ENCODE measurements around the gene TAPT1.

DNA sequence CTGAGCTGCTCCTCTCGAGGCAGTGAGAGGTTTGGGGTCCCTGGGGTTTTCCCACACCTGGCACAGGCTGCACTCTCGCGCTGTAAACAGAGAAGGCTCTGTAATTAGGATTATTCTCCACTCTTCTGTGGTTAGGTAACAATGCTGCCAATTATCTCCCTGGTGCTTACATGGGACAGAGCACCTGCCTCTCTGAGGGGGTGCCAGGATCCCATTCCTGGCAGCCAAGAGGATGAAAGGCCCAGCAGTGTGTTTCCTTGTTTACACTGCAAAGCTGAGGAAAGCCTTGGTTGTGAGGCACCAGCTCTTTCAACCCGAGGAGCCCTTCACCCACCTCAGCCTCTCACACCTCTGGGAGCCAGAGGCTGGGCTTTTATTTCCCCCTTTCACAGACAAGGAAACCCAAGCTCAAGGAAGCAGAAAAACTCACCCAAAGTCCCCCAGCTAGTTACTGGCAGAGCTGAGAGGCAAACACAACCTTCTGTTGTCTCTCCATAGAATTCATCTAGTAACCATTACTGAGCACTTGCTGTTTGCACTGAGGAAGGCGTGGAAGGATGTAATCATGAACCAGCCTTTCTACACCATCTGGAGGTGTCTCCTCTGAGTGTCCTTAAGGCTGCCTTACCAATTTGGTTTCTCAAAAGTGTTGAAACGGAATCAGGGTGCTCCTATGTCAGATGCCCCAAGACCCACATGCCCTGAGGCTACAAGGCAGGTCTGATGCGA lies 102.8 kb downstream of the TAPT1 start:
- TF ChIP-seq, protein P1, sequence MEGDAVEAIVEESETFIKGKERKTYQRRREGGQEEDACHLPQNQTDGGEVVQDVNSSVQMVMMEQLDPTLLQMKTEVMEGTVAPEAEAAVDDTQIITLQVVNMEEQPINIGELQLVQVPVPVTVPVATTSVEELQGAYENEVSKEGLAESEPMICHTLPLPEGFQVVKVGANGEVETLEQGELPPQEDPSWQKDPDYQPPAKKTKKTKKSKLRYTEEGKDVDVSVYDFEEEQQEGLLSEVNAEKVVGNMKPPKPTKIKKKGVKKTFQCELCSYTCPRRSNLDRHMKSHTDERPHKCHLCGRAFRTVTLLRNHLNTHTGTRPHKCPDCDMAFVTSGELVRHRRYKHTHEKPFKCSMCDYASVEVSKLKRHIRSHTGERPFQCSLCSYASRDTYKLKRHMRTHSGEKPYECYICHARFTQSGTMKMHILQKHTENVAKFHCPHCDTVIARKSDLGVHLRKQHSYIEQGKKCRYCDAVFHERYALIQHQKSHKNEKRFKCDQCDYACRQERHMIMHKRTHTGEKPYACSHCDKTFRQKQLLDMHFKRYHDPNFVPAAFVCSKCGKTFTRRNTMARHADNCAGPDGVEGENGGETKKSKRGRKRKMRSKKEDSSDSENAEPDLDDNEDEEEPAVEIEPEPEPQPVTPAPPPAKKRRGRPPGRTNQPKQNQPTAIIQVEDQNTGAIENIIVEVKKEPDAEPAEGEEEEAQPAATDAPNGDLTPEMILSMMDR (IDR thresholded peaks at IDR 0.05), result no peak
- no peak for TF ChIP-seq ZFX (IDR thresholded peaks at IDR 0.05; ENCODE audit: borderline replicate concordance)
